G401.6 (cell line): ENCODE data around the gene TMA7B.

Experiments used
- FAIRE-seq: peaks from 2 replicates; lab custom pipeline; 2012; peaks lifted over from hg19 to GRCh38; lab: Jason Lieb, UNC

TMA7B gene

DNA sequence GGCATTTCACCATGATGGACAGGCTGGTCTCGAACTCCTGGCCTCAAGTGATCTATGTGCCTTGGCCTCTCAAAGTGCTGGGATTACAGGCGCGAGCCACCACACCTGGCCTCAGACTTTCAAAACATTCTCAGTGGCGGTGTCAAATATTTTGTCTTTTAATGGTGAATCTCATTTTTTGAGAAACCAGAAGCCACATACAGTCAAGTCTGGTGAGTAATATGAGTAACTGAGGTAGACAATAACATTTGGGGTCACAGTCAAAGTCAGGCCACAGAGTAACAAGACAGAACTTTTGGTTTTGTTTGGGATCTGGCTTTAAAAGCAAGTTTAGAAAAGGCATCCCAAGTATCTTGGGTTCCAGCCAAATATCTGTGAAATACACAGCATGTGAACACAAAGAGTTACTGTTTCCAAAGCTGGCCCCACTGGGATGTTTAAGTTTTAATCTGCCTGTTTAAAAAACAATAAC, 5.6 kb upstream of the TMA7B start:
- no peak for FAIRE-seq

DNA sequence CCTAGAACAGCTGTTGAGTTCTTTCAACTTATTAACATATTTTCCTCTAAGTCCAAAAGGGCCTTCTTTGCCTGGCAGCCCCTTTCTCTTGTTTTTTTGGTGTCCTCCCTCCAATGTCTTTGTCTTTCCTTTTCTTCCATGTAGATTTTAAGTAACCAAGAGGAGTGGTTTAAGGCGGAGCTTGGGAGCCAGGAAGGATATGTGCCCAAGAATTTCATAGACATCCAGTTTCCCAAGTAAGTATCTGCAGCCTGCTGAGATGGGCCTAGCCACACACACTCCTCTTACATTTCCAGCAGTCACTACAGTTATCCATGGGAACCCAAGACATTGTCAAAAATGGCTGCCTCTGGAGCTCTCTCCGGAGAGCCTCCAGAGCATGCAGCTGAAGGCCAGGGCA, 4.5 kb upstream of the TMA7B start:
- FAIRE-seq: no peak

DNA sequence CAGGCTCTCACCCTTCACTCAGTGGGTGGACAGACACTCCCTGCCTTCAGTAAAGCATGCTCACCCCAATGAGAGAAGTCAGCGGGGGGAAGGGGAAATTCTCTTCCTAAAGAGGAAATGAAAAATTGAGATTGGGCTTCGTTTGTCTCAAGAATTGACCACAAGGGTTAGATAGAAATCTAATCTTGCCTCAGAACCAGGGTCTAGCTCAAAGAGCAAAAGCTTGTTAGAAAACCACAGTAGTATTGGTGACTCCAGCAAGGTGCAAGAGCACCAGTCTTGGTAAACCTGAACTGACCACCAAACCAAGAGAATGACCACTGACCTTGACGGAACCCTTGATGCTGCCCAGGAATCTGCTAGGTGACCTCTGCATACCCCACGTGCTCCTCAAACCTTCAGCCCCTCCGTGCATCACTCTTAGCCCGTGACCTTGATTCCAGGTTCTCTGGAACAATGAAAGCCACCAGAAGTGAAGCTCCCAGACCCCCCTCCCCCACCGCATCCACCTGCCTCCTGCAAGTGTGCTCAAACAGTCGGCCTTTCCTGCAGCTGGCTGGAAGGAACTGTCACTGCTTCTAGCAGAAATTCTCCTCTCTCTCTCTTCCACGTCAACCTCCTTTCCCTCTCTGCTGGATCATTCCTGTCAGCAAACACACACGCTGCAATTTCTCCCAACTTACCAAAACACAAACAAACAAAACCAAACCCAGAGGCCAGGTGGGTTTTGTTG, 3.1 kb upstream of the TMA7B start:
- FAIRE-seq: no peak

DNA sequence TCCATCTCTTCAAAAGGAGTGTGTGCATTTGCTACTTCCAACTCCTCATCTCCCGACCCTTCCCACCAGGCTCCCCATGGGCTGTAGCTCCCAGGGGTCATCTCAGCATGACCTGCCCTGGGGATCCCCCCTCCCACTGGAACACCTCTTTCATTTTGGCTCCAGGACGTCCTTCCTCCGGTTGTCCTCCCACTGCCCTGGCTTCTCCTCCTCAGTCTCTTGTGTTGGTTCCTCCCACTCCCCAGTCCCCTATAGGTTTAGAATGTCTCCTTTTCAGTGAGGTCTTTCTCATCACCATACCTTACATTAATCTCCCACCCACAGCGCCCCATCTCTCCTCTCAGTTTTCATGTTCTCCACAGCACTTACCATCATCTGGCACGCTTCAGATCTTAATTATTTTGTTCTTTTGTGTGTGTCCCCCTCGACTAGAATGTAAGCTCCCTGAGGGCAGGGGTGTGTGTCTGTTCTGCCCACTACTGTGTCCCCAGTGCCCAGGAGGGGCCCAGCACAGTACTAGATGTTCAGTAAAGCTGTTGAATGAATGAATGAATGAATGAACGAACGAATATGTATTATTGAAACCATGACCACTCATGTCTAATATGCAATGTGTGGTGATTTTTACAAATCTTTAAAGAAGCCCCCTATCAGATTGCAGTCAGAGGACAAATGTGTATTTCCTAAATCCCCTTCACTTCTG, 2.0 kb upstream of the TMA7B start:
- FAIRE-seq: no peak

DNA sequence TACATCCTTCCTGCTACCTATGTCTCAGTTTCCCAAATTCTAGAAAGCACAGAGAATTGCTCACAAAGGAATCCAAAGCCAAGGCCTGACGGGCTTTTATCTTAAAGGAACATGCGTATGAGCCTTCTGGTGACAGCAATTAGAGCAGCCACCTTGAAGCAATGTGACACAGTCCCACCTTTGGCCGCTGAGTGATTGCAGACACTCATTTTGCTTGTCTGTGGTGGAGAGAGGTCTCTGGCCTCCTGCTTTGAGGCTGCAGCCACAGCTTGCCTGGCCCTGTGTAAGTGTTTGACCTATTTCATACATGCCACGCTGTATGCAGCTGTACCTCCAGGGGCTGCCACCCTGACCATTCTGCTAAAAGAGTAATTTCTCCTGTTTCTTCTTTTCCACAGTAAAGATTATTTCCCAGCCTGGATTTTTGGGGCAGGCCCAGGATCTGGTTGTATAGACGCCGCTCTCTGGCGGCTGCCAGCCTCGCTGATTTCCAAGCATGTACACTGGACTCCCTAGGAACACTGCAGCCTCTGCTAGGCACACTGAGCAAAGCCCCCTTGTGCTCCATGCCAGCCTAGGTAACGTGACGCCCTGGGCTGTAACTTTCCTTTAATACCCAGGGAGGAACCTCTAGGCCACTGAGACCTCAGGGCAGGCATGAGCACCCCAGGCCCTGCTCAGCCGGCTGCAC, 1.1 kb upstream of the TMA7B start:
- no peak for FAIRE-seq

DNA sequence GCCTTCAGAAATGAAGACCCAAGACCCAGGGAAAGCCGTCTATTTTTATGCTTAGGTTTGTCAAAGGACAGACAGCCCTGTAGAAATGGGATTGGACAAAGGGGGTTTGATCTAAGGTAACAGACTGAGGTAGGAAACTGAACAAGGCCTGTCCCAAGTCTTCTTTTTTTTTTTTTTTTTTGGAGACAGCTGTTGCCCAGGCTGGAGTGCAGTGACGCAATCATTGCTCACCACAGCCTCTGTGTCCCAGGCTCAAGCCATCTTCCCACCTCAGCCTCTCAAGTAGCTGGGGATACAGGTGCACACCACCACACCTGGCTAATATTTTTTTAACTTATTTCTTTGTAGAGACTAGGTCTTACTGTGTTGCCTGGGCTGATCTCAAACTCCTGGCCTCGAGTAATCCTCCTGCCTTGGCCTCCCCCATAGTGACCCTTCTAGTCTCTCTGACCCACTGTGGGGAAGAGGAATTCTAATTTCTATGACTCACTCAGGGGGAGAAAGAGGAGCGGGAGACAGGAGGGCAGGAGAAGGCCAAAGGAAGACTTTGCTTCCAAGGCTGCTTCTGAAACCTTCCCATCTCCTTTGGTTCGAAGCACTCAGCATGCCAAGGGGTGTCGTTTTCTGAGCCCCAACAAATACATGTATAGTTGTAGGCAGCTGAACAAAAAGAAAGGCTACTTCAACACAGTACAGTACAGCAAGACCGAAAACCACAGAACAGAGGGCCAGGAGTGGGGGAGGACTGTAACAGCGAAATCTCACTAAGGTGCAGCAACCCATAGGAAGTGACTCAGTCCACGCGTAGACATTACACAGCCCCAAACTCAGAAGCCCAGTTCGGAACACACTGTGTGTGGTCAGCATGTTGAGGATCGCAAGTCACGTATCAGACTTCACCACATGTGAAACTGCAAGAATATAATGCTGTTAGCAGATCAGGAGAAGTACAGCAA, 872 bp downstream of the TMA7B start:
- no peak for FAIRE-seq

DNA sequence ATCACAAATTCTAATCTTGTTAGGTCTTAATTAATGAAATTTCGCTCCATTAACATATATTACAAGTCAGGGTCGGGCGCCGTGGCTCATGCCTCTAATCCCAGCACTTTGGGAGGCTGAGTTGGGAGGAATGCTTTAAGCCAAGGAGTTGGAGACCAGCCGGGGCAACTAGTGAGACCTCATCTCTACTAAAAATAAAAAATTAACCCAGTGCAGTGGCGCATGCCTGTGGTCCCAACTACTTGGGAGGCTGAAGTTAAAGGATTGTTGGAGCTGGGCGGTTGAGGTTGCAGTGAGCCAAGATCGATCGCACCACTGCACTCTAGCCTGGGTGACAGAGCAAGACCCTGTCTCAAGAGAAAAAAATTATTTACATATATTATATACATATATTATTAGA, 1.9 kb downstream of the TMA7B start:
- no peak for FAIRE-seq

DNA sequence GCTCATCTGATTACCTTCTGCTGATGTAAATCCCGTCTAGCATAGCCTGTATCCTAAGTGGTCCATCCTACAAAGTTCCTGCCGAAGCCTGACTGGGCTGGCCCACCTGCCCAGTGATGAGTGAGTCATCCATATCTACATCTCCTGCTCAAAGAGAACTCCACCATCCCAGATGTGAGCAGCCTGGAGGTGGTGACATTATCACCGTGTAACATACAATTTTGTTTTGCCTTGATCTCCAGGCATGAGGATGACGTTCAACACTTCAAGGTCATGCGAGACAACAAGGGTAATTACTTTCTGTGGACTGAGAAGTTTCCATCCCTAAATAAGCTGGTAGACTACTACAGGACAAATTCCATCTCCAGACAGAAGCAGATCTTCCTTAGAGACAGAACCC, 5.6 kb downstream of the TMA7B start:
- FAIRE-seq: no peak

DNA sequence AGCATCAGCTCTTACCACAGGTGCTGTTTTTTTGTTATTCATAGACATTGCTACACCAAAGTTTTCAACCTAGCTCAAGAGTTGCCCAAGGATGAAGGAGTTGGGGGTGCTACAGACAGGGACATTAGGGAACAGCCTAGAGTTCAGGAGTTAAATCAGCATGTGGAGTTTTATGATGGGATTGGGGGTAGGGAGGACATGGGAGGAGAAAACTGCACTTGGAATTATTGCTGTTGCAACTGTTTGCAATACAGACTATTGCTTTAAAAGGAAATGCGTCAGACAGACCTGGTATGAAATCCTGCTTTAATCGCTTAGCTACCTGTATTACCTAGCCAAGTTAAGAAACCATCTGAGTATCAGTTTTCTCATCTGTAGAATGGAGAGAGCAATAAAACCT, 6.3 kb downstream of the TMA7B start:
- no peak for FAIRE-seq

DNA sequence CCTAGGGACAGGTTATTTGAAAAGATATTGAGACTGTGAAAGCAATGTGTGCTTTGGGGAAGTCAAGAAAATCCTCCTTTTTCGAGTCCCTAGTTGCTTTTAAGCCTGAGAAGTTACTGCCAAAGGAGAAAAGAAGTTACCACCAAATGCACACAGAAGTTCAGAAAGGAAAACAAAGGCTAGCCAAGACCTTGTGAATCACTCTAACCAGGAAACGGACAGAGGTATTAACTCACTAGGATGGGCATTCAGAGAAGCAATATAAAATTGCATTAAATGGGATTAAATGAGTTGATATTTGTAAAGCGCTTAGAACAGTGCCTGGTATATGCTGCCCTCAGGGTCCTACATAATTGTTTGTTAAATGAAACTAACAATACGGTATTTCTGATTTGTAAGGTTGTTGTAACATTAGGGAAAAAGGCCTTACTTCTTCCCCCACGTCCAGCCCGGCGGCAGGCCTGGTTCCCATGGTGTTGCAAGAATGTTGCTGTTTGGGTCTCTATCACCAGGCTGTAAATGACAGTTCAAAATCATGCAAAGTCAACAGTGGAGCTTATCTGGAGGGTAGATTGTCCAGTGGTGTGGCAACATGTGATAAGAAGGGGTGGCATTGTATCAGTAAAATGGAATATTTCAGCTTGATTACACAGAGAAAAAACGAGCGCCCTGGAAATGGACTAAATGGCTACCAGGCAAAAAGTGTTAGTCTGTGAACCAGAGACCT, 7.1 kb downstream of the TMA7B start:
- no peak for FAIRE-seq

DNA sequence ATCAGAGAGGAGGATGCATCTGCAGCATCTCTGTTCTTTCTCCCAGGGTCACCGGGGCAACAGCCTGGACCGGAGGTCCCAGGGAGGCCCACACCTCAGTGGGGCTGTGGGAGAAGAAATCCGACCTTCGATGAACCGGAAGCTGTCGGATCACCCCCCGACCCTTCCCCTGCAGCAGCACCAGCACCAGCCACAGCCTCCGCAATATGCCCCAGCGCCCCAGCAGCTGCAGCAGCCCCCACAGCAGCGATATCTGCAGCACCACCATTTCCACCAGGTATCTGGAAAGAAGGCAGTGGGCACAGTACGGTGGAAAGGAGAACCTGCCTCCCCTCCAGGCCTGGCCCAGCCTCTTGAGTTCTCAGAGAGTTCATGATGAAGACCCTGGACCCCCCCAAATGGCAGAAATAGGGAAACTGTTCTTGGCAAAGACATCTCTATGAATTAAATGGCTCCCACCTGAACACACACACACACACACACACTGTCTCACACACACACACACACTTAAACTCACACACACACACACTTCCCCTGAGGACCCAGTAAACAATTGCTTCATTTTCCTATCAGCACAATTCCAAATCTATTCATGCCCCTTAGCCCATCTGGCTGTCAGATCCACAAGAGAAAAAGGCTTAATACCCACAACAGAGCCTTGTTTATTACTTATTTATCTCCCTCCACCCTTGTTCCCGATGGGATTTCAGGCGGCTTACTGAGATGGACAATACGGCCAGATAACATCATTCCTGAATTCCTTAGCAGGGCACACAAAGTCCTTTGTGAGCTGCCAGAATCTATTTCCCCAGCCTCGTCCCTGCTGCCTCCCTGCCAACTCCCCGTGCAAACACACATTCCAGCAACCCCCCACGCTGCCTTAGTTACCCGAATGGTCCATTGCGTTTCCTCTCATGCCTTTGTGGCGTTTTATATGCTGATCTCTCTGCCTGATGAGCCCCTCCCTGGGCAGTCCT, 8.1 kb downstream of the TMA7B start:
- FAIRE-seq: no peak

DNA sequence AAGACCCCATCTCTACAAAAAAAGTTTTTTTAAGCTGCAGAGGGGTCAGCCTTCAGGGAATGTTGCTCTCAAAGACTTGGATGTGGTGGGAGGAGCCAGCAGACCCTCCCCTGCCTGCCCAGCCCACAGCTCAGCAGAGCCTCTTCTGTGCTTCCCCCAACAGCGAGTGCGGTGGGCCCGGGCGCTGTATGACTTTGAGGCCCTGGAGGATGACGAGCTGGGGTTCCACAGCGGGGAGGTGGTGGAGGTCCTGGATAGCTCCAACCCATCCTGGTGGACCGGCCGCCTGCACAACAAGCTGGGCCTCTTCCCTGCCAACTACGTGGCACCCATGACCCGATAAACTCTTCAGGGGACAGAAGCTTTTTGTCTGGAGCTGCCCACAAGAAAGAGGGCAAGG, 10.5 kb downstream of the TMA7B start:
- FAIRE-seq: no peak

DNA sequence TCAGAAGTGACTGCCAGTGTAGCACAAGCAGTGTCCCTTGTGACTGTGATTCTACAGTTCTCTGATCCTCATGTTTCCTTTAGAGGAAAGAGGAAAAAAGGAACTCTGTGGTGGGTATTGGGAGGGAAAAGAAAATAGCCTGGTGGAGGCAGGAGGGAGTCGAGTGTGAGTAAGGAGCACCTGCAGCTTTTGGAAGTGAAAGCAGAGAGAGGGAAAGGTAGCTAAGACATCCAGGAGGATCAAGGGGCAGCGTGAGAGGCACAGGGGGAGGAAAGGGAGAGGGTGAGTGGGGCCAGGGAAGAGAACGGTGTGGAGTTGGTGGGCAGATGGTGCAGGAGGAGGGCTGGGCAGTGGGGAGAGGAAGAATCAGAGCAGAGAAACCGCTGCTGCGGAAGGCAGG, 12.4 kb downstream of the TMA7B start:
- no peak for FAIRE-seq

DNA sequence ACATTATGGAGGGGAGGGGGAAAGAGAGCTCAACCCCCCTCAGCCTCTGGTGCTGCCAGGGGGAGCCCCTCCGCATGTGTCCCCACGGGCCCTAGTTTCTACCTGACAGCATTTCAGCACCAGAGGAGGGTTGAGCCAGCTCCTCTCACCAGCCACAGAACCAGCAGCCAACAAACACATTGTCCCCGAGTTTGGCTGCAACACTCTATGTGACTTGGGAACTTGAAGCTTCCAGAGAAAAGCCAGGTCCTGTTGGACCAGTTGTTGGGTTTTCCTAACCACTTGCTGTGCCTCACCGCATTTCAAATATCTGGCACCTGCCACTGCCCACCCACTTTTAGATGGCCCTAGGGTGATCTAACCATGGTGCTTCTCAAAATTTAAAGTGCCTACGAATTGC, 13.5 kb downstream of the TMA7B start:
- no peak for FAIRE-seq

DNA sequence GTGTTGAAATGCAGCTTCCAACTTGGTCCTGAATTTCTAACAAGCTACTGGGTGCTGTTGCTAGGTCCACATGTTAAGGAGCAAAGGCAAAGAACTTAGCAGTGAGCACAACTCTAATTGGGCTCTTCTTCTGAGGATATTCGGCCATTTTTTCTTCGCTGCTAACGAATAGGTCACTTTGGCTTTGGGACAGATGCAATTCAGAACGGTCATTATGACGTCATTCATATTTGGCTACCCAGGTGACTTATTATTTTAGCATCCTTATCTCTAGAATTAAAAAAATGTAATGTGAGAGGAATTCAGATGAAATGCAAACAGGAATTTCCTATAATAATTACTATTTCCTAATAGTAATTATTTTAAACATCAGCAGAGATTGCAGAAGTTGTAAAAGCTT, 13.9 kb downstream of the TMA7B start:
- FAIRE-seq: no peak

DNA sequence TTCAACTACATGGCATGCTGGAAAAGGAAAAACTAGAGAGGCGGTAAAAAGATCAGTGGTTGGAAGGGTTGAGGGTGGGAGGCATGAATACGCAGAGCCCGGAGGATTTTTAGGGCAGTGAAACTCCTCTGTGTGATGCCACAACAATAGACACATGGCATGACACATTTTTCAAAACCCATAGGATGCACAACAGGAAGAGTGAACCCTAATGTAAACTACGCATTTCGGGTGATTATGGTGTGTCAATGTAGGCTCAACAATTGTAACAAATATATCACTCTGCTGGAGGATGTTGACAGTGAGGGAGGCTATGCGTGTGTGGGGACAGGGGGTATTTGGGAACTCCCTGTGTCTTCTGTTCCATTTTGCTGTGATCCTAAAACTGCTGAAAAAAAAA, 18.9 kb downstream of the TMA7B start:
- no peak for FAIRE-seq

DNA sequence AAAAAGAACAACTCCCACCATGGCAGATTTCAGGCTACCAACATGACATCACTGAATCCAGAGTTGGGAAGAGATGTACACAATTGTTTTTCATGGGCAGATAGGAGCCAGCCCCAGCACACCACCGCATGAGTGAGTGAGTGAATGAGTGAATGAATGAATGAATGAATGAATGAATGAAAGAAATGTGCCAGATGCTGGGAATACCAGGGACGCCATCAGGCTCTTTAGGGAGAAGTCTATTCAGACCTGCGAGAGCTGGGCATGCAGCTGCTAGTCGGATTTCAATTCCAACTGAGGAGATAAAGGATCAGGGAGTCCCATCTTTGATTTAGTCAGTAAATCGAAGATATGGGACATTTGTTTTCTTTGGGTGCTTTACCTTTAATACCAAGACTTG, 19.3 kb downstream of the TMA7B start:
- no peak for FAIRE-seq

DNA sequence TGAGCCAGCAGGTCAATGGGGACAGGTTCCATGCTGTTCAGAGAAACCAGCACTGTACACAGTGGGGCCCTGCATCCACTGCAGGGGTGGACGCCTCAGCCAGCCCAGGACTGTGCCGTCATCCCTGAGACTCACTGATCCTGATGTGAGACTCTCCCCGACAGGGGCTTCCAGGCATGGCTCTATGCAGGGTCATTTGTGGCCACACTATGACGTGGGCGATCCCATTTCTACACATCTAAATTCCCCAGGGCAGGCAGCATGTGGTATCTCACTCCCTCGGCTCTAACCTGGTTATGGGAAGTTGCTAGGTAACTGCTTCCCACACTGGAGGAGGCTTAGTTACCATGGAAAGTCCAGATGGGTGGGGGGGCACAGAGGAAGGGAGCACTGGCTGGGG, 20.4 kb downstream of the TMA7B start:
- FAIRE-seq: no peak

DNA sequence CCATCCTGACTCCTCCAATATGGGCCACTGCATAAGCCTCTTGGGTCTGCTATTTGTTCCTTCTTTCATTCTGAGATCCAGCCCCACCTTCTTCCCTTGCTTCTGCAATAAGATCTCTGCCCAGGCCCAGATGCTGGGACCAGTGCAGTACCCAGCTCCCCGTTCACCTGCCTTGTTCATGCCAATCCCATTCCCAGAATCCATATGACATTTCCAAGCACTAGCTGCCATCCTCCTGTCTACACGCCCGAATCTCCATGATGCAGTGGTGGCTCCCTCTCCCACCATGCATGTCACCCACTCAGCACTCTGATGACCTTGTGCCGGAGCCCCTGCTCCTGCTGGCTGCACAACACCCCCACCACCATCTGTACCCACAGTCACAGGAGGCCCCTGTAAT, 23.1 kb downstream of the TMA7B start:
- FAIRE-seq: no peak

DNA sequence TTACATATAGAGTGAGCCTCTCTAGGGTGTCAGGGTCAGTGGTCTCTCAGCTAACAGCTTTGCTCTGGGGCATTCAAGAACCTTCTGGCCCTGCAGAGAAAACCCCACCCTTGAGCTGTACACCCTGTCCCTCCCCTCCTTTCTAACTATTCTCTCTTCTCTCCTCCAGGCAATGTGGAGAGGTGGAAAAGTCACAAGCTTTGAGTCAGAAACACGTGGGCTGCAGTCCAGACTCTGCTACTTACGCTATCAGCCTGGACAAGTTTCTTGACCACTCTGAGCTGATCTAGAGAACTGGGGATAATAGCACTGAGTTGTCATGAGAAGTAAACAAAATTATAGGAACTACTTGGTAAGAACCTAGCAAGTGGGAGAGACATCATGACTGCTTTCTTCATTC, 23.8 kb downstream of the TMA7B start:
- no peak for FAIRE-seq
